B cell (primary cell): ENCODE results near the gene MEG3. TPM values are rescaled to one million over a fixed set of nuclear protein-coding genes. Genes with fewer than 3 reads are reported as not detected.

Source experiments
- ATAC-seq: fragments of 200-7000 bp; cut with Tn5 transposase; one replicate; pipeline ENCODE4 v1.10.0; 2021; ENCODE audit warnings: low read depth, mild to moderate bottlenecking, moderate number of reproducible peaks, moderate library complexity
- CTCF ChIA-PET: fragments of 350-600 bp; sonication (Branson Sonifier 250); formaldehyde crosslinking; loops from one replicate; lab custom pipeline; 2021; ENCODE audit warnings: antibody characterized with exemption, inconsistent platforms; lab: Charles Lee
- POLR2A ChIA-PET: fragments of 350-600 bp; sonication (Branson Sonifier 250); formaldehyde crosslinking; loops from one replicate; lab custom pipeline; 2021; ENCODE audit warnings: antibody characterized with exemption; lab: Charles Lee
- DNase-seq: peaks from one replicate; pipeline ENCODE4 v3.0.0; 2013
- H2AFZ ChIP-seq: 2 replicates; pipeline ENCODE4 v1.6.1; 2012; ENCODE audit warnings: mild to moderate bottlenecking, low read depth, low read length; ENCODE audit not compliant: insufficient read depth, poor library complexity, severe bottlenecking
- H3K27ac ChIP-seq, 2 donors: 1 replicate in 1 of 2; 2 replicates in 1 of 2; pipeline ENCODE4 v1.5.1; 2012 to 2013; ENCODE audit warnings: low read length in 2 of 2, mild to moderate bottlenecking in 2 of 2, moderate library complexity in 1 of 2
- H3K27me3 ChIP-seq, 4 experiments: fragments of 200-600 bp in 1 of 4; sonication (generic) in 1 of 4; replicated peaks in 1 of 4; 1 replicate in 2 of 4; 2 replicates in 2 of 4; pipeline versions ENCODE4 v1.6.1 to v1.7.0; 2013 to 2016; ENCODE audit warnings: low read length in 3 of 4, mild to moderate bottlenecking in 2 of 4, mixed read lengths in 1 of 4, moderate library complexity in 1 of 4; ENCODE audit not compliant: insufficient read depth in 4 of 4, control insufficient read depth in 3 of 4; ENCODE audit errors: control extremely low read depth in 1 of 4
- H3K36me3 ChIP-seq, 2 experiments: replicated peaks in 1 of 2; 1 replicate in 1 of 2; 2 replicates in 1 of 2; pipeline versions ENCODE4 v1.6.1 to v1.7.1; 2013; ENCODE audit warnings: low read length in 1 of 2; ENCODE audit not compliant: insufficient read depth in 2 of 2, control insufficient read depth in 1 of 2; ENCODE audit errors: control extremely low read depth in 1 of 2, extremely low read depth in 1 of 2
- H3K4me1 ChIP-seq, 2 donors: fragments of 200-600 bp in 1 of 2; sonication (generic) in 1 of 2; 1 replicate in 1 of 2; 2 replicates in 1 of 2; pipeline versions ENCODE4 v1.5.1 to v1.6.1; 2013 to 2017; ENCODE audit warnings: low read length in 2 of 2; ENCODE audit not compliant: control insufficient read depth in 2 of 2, insufficient read depth in 2 of 2
- H3K4me2 ChIP-seq: replicated peaks from 2 replicates; pipeline ENCODE3; 2012; ENCODE audit warnings: mild to moderate bottlenecking, low read depth, low read length; ENCODE audit not compliant: poor library complexity, severe bottlenecking
- H3K4me3 ChIP-seq, 5 experiments: fragments of 200-600 bp in 1 of 5; sonication (generic) in 1 of 5; 1 replicate in 3 of 5; 2 replicates in 2 of 5; pipeline versions ENCODE4 v1.5.1 to v1.7.0; 2011 to 2016; ENCODE audit warnings: low read length in 4 of 5, mild to moderate bottlenecking in 4 of 5, low read depth in 2 of 5, control low read depth in 1 of 5, moderate library complexity in 1 of 5; ENCODE audit not compliant: insufficient read depth in 1 of 5; ENCODE audit errors: control extremely low read depth in 1 of 5, extremely low read depth in 1 of 5
- H3K79me2 ChIP-seq: fragments of 200-600 bp; sonication (generic); one replicate; pipeline ENCODE4 v1.6.0; 2016; ENCODE audit warnings: low read length; ENCODE audit not compliant: control insufficient read depth, insufficient read depth
- H3K9ac ChIP-seq: fragments of 200-600 bp; sonication (generic); 2 replicates; pipeline ENCODE4 v1.6.1; 2017; ENCODE audit warnings: mild to moderate bottlenecking, low read length, moderate library complexity
- H3K9me3 ChIP-seq, 3 donors: one replicate each; pipeline versions ENCODE4 v1.6.1 to v1.7.1; 2013; ENCODE audit warnings: low read length in 2 of 3; ENCODE audit not compliant: control insufficient read depth in 2 of 3, insufficient read depth in 1 of 3; ENCODE audit errors: control extremely low read depth in 1 of 3
- H4K20me1 ChIP-seq: 2 replicates; pipeline ENCODE4 v1.6.0; 2012; ENCODE audit warnings: mild to moderate bottlenecking, low read length; ENCODE audit not compliant: insufficient read depth, control insufficient read depth, poor library complexity, severe bottlenecking
- H3K27ac Mint-ChIP-seq: one replicate; pipeline ENCODE4 v1.8.0; 2021; ENCODE audit warnings: mixed read lengths
- H3K27me3 Mint-ChIP-seq: one replicate; pipeline ENCODE4 v1.8.0; 2021; ENCODE audit warnings: mixed read lengths
- H3K4me1 Mint-ChIP-seq: one replicate; pipeline ENCODE4 v1.8.0; 2021; ENCODE audit warnings: mixed read lengths
- H3K4me3 Mint-ChIP-seq: one replicate; pipeline ENCODE4 v1.8.0; 2021; ENCODE audit warnings: mixed read lengths
- H3K9me3 Mint-ChIP-seq: one replicate; pipeline ENCODE4 v1.8.0; 2022; ENCODE audit warnings: mixed read lengths; ENCODE audit not compliant: insufficient read depth
- CTCF ChIP-seq: fragments of 200-600 bp; IDR thresholded peaks from one replicate; pipeline ENCODE4 v1.8.0; 2022; ENCODE audit warnings: antibody characterized with exemption, mild to moderate bottlenecking
- EZH2 ChIP-seq: IDR thresholded peaks from 2 replicates; pipeline ENCODE4 v1.6.1; 2012; ENCODE audit warnings: borderline replicate concordance, low read depth, mild to moderate bottlenecking, moderate library complexity, low read length; ENCODE audit not compliant: insufficient read depth, poor library complexity, severe bottlenecking
- WGBS: methylation state at CpG from one replicate; pipeline ENCODE4 v1.1.5; 2013; ENCODE audit warnings: missing lambda C conversion rate; ENCODE audit not compliant: insufficient coverage; 5-methylcytosine and 5-hydroxymethylcytosine counted together
- intact Hi-C: fragments of 100-400 bp; cut with micrococcal nuclease; formaldehyde crosslinking; loops from one replicate; pipeline ENCODE4 v1.10.0; 2022
- polyA plus RNA-seq: library from polyadenylated mRNA; depleted of rRNA; stranded (reverse); fragments of >200 nt; gene quantifications from 2 replicates; pipeline ENCODE4 v1.2.3, GENCODE V29; 2012
- total RNA-seq, 2 donors: library from RNA; stranded (reverse); fragments of 120-200 nt in 1 of 2; gene quantifications; 1 replicate in 1 of 2; 2 replicates in 1 of 2; pipeline versions ENCODE4 v1.2.3 to v1.2.4, GENCODE V29; 2013 to 2022

The MEG3 gene
- total and polyA plus RNA-seq, 2 donors (not counting 1 experiment from before 2014, with no cell fraction given): 0.13 TPM; not detected in 1

- CTCF ChIA-PET: interaction anchor here (0.6 kb wide), 1 partner anchor 1462 kb away, joined by 3 read pairs; no protein-coding TSS in a partner anchor
- 2% methylated on average over 5 of the region's 8 CpGs for WGBS
- intact Hi-C loops: no loop called here
Measured at GRCh38 chr14:100849115-100849781, 23.3 kb downstream of the MEG3 start.

More at GRCh38 chr14:100849115-100849781, 23.3 kb downstream of the MEG3 start:
- Histone ChIP-seq H3K4me3 (peak overlapping the region in 2 of 5 experiments; percentile 14 to 44), H3K9me3 (no peaks in the 10 kb centered on the region), H2AFZ (peak overlapping the region; percentile 83), H4K20me1 (no peaks in the 10 kb centered on the region), H3K4me1 (peaks cover 0 to 8% of the 10 kb centered on the region in 2 donors), H3K27ac (peak overlapping the region in 1 of 2 donors; percentile 21), H3K9ac (peak overlapping the region; percentile 50), H3K4me2 (peak overlapping the region; percentile 63), H3K27me3 (no peaks in the 10 kb centered on the region), H3K79me2 (no peaks in the 10 kb centered on the region), H3K36me3 (no peaks in the 10 kb centered on the region)
- POLR2A ChIA-PET: no interaction called here
- no peak for ATAC-seq
- Mint-ChIP-seq H3K4me1 (no peaks in the 10 kb centered on the region), H3K9me3 (no peaks in the 10 kb centered on the region), H3K4me3 (no peak overlapping the region), H3K27ac (no peak overlapping the region), H3K27me3 (peaks cover 3% of the 10 kb centered on the region)
- no peak for DNase-seq
- no peak for TF ChIP-seq CTCF
- no peak for TF ChIP-seq EZH2
